SK-N-SH (cell line): ENCODE measurements around the gene PROM1. TPM values are rescaled to one million over a fixed set of nuclear protein-coding genes. Genes with fewer than 3 reads are reported as not detected.

Experiments
- CTCF ChIA-PET: fragments of 300-600, 350-600 bp; formaldehyde crosslinking; extraction: SDS; loops from one replicate; lab custom pipeline; 2021; lab: Yijun Ruan, JAX
- POLR2A ChIA-PET: fragments of 350-600 bp; sonication (Branson Sonifier 250); formaldehyde crosslinking; extraction: SDS; loops from one replicate; lab custom pipeline; 2020; ENCODE audit warnings: antibody characterized with exemption, inconsistent platforms; lab: Yijun Ruan, JAX
- DNase-seq: peaks from one replicate; pipeline ENCODE4 v3.0.0; 2012
- H2AFZ ChIP-seq: fragments of 200-600 bp; sonication (generic); 2 replicates; pipeline ENCODE4 v1.8.1; 2016; ENCODE audit warnings: antibody characterized with exemption, mild to moderate bottlenecking, low read depth
- H3F3A ChIP-seq: fragments of 200-600 bp; sonication (generic); replicated peaks from 2 replicates; pipeline ENCODE3; 2016; ENCODE audit warnings: antibody characterized with exemption, mild to moderate bottlenecking; ENCODE audit not compliant: insufficient read depth
- H3K27ac ChIP-seq, 2 experiments: fragments of 200-500 bp in 1 of 2; fragments of 200-600 bp in 1 of 2; sonication (Bioruptor generic) in 1 of 2; sonication (generic), shearing (Covaris generic) in 1 of 2; 2 replicates each; pipeline versions ENCODE4 v1.5.1 to v1.6.1; 2014 to 2016; ENCODE audit warnings: low read depth in 2 of 2, inconsistent platforms in 1 of 2, low read length in 1 of 2, mild to moderate bottlenecking in 1 of 2, mixed read lengths in 1 of 2
- H3K27me3 ChIP-seq: fragments of 200-600 bp; sonication (generic), shearing (Covaris generic); 2 replicates; pipeline ENCODE4 v1.6.1; 2016; ENCODE audit warnings: mixed run types; ENCODE audit not compliant: insufficient read depth
- H3K36me3 ChIP-seq, 2 experiments: fragments of 200-500 bp in 1 of 2; fragments of 200-600 bp in 1 of 2; sonication (Bioruptor generic) in 1 of 2; sonication (generic) in 1 of 2; replicated peaks in 1 of 2; 2 replicates each; pipeline versions ENCODE3 to v1.5.1; 2014 to 2016; ENCODE audit warnings: low read length in 1 of 2, mild to moderate bottlenecking in 1 of 2; ENCODE audit not compliant: insufficient read depth in 2 of 2, control insufficient read depth in 1 of 2
- H3K4me1 ChIP-seq, 2 experiments: fragments of 200-500 bp in 1 of 2; fragments of 200-600 bp in 1 of 2; sonication (Bioruptor generic) in 1 of 2; sonication (generic), shearing (Covaris generic) in 1 of 2; 2 replicates each; pipeline versions ENCODE4 v1.5.1 to v1.6.1; 2014 to 2016; ENCODE audit warnings: low read depth in 1 of 2, low read length in 1 of 2, mixed run types in 1 of 2; ENCODE audit not compliant: insufficient read depth in 2 of 2, control insufficient read depth in 1 of 2
- H3K4me2 ChIP-seq: fragments of 200-600 bp; sonication (generic), shearing (Covaris generic); 2 replicates; pipeline ENCODE4 v1.6.1; 2017; ENCODE audit warnings: mixed run types
- H3K4me3 ChIP-seq, 2 experiments: fragments of 200-500 bp in 1 of 2; fragments of 200-600 bp in 1 of 2; sonication (Bioruptor generic) in 1 of 2; sonication (generic), shearing (Covaris generic) in 1 of 2; 2 replicates each; pipeline versions ENCODE4 v1.5.1 to v1.8.1; 2014 to 2016; ENCODE audit warnings: low read depth in 2 of 2, inconsistent platforms in 1 of 2, low read length in 1 of 2, mild to moderate bottlenecking in 1 of 2, mixed read lengths in 1 of 2, moderate library complexity in 1 of 2
- H3K79me2 ChIP-seq: fragments of 200-600 bp; sonication (generic); 2 replicates; pipeline ENCODE4 v1.8.1; 2017; ENCODE audit warnings: mild to moderate bottlenecking; ENCODE audit not compliant: insufficient read depth
- H3K9ac ChIP-seq: fragments of 200-600 bp; sonication (generic); 2 replicates; pipeline ENCODE4 v1.6.1; 2017; ENCODE audit warnings: mixed run types
- H3K9me2 ChIP-seq: fragments of 200-600 bp; sonication (generic); 2 replicates; pipeline ENCODE4 v1.6.1; 2017; ENCODE audit warnings: mixed run types
- H3K9me3 ChIP-seq: fragments of 200-600 bp; sonication (generic); 2 replicates; pipeline ENCODE4 v1.6.1; 2017; ENCODE audit warnings: mixed run types, mild to moderate bottlenecking, moderate library complexity
- H4K20me1 ChIP-seq: fragments of 200-600 bp; sonication (generic); 2 replicates; pipeline ENCODE4 v1.6.1; 2017; ENCODE audit warnings: mild to moderate bottlenecking, mixed run types; ENCODE audit not compliant: insufficient read depth
- EP300 ChIP-seq, 2 experiments: IDR thresholded peaks; 2 replicates each; pipeline versions ENCODE4 v1.4.0 to v1.6.1; 2012; ENCODE audit warnings: borderline replicate concordance in 1 of 2, low read depth in 1 of 2, low read length in 1 of 2
- FOXM1 ChIP-seq: IDR thresholded peaks from 2 replicates; pipeline ENCODE4 v1.4.0; 2012; ENCODE audit warnings: low read depth, mild to moderate bottlenecking
- GABPA ChIP-seq: IDR thresholded peaks from 2 replicates; pipeline ENCODE4 v1.4.0; 2012; ENCODE audit warnings: low read depth, mild to moderate bottlenecking
- GATA2 ChIP-seq: sonication (generic); formaldehyde crosslinking; IDR thresholded peaks from 2 replicates; pipeline ENCODE4 v1.5.0; 2020; ENCODE audit warnings: mild to moderate bottlenecking, missing genetic modification reagents
- MEF2A ChIP-seq: IDR thresholded peaks from 2 replicates; pipeline ENCODE4 v1.4.0; 2012; ENCODE audit warnings: low read depth, borderline replicate concordance
- NFIC ChIP-seq: IDR thresholded peaks from 2 replicates; pipeline ENCODE4 v1.4.0; 2012; ENCODE audit warnings: borderline replicate concordance
- POLR2AphosphoS5 ChIP-seq: IDR thresholded peaks from 2 replicates; pipeline ENCODE4 v1.6.1; 2012; ENCODE audit warnings: low read depth, low read length
- RFX5 ChIP-seq: IDR thresholded peaks from 2 replicates; pipeline ENCODE4 v1.6.1; 2012; ENCODE audit warnings: mild to moderate bottlenecking, improper control_type of control experiment, low read length
- RXRA ChIP-seq: IDR thresholded peaks from 2 replicates; pipeline ENCODE4 v1.4.0; 2012; ENCODE audit warnings: low read depth, mild to moderate bottlenecking, borderline replicate concordance
- TCF12 ChIP-seq: IDR thresholded peaks from 2 replicates; pipeline ENCODE4 v1.4.0; 2012
- TEAD4 ChIP-seq: IDR thresholded peaks from 2 replicates; pipeline ENCODE4 v1.4.0; 2012; ENCODE audit warnings: mild to moderate bottlenecking, borderline replicate concordance; ENCODE audit not compliant: insufficient read depth
- WGBS: methylation state at CpG from one replicate; pipeline ENCODE4 v1.1.6; 2017; ENCODE audit warnings: low lambda C conversion rate; 5-methylcytosine and 5-hydroxymethylcytosine counted together
- polyA plus RNA-seq, 3 experiments: library from polyadenylated mRNA; depleted of rRNA; stranded (reverse); fragments of >200 nt; gene quantifications; 2 replicates each; pipeline ENCODE4 v1.2.3, GENCODE V29; 2012
- TF ChIP-seq, protein P1 (sequence below): fragments of 150-350 bp; IDR thresholded peaks from 2 replicates; pipeline ENCODE4 v1.6.1; 2017; ENCODE audit warnings: antibody characterized with exemption, low read length, low read depth, borderline replicate concordance
- TF ChIP-seq, protein P2 (sequence below): IDR thresholded peaks from 2 replicates; pipeline ENCODE4 v1.4.0; 2012; ENCODE audit warnings: low read depth, borderline replicate concordance
- TF ChIP-seq, protein P3 (sequence below): fragments of 200-600 bp; sonication (generic); IDR thresholded peaks from 2 replicates; pipeline ENCODE4 v1.6.1; 2017; ENCODE audit warnings: antibody characterized with exemption, mild to moderate bottlenecking, moderate library complexity

Gene PROM1
- polyA plus RNA-seq, 1 of the 3 experiments (the other 2 are of a cell fraction): not detected

DNA sequence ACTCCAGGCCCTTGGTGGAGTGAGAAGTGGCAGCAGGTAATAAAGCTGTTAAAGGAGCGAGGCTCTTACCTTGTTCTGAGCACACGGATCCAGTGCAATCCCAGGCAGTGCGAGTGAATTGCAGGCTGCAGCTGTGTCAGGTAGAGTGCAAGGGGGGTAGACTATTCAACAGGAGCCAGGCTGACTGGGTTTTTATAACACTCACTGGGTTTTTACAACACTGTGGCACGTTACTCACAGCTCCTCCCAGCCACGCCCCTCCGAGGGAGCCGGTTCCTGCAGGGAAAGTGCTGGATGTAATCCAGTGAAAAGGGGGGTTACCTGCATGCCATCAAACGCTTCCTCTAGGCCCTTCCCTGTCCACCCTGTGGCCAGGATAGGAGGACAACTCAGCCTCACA lies 145.6 kb downstream of the PROM1 start:
- Histone ChIP-seq H3K4me3 (no peak overlapping the region), H4K20me1 (no peaks in the 10 kb centered on the region), H3K79me2 (no peaks in the 10 kb centered on the region), H3K9me3 (no peaks in the 10 kb centered on the region), H3K27ac (no peak overlapping the region), H3K4me1 (no peaks in the 10 kb centered on the region), H3K27me3 (no peaks in the 10 kb centered on the region; the same call in 1 of the 2 replicates), H3K36me3 (no peaks in the 10 kb centered on the region), H2AFZ (no peak overlapping the region), H3K4me2 (no peak overlapping the region), H3K9ac (no peak overlapping the region), H3F3A (no peaks in the 10 kb centered on the region), H3K9me2 (no peaks in the 10 kb centered on the region)
- ChIA-PET CTCF (interaction anchor here (0.7 to 4.4 kb wide), 4 partner anchors 18 to 56 kb away, joined by 3 to 22 read pairs (median 3); no protein-coding TSS in a partner anchor), POLR2A (no interaction called here)
- 54% methylated on average over 5 of the region's 8 CpGs for WGBS
- TF ChIP-seq, protein P1, sequence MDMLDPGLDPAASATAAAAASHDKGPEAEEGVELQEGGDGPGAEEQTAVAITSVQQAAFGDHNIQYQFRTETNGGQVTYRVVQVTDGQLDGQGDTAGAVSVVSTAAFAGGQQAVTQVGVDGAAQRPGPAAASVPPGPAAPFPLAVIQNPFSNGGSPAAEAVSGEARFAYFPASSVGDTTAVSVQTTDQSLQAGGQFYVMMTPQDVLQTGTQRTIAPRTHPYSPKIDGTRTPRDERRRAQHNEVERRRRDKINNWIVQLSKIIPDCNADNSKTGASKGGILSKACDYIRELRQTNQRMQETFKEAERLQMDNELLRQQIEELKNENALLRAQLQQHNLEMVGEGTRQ: no peak
- TF ChIP-seq RFX5 (no peak), NFIC (no peak), RXRA (no peak), GABPA (no peak), GATA2 (no peak), MEF2A (no peak), TCF12 (no peak)
- TF ChIP-seq, protein P2, sequence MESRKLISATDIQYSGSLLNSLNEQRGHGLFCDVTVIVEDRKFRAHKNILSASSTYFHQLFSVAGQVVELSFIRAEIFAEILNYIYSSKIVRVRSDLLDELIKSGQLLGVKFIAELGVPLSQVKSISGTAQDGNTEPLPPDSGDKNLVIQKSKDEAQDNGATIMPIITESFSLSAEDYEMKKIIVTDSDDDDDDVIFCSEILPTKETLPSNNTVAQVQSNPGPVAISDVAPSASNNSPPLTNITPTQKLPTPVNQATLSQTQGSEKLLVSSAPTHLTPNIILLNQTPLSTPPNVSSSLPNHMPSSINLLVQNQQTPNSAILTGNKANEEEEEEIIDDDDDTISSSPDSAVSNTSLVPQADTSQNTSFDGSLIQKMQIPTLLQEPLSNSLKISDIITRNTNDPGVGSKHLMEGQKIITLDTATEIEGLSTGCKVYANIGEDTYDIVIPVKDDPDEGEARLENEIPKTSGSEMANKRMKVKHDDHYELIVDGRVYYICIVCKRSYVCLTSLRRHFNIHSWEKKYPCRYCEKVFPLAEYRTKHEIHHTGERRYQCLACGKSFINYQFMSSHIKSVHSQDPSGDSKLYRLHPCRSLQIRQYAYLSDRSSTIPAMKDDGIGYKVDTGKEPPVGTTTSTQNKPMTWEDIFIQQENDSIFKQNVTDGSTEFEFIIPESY: no peak
- DNase-seq: no peak

DNA sequence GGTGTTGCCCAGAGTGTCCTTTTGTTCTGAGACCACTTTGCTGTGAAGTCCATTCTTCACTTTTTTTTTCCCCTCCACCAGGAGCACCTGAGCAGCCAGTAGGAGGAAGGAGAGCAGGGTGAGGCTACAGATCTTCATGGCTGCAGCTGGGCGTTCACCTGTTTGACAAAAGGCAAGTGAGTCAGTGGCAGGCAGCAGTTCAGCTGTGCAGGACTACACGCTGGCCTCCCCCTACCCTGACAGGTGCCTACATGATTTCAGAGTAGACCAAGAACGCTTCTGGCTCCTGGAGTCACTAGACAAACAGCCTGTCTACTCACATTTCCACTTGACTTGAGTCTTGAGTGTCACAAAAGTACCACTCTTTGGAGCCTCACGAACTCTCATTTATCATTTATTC lies 147.3 kb downstream of the PROM1 start:
- Histone ChIP-seq H3K9me2 (no peaks in the 10 kb centered on the region), H3K4me3 (no peak overlapping the region), H3K36me3 (no peaks in the 10 kb centered on the region), H3K9me3 (no peaks in the 10 kb centered on the region), H3K4me2 (no peak overlapping the region), H3K79me2 (no peaks in the 10 kb centered on the region), H3K9ac (no peak overlapping the region), H3K27ac (no peak overlapping the region), H3F3A (no peaks in the 10 kb centered on the region), H2AFZ (no peak overlapping the region), H4K20me1 (no peaks in the 10 kb centered on the region), H3K27me3 (no peaks in the 10 kb centered on the region; the same call in 1 of the 2 replicates), H3K4me1 (no peaks in the 10 kb centered on the region)
- DNase-seq: no peak
- TF ChIP-seq, protein P3, sequence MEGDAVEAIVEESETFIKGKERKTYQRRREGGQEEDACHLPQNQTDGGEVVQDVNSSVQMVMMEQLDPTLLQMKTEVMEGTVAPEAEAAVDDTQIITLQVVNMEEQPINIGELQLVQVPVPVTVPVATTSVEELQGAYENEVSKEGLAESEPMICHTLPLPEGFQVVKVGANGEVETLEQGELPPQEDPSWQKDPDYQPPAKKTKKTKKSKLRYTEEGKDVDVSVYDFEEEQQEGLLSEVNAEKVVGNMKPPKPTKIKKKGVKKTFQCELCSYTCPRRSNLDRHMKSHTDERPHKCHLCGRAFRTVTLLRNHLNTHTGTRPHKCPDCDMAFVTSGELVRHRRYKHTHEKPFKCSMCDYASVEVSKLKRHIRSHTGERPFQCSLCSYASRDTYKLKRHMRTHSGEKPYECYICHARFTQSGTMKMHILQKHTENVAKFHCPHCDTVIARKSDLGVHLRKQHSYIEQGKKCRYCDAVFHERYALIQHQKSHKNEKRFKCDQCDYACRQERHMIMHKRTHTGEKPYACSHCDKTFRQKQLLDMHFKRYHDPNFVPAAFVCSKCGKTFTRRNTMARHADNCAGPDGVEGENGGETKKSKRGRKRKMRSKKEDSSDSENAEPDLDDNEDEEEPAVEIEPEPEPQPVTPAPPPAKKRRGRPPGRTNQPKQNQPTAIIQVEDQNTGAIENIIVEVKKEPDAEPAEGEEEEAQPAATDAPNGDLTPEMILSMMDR: no peak
- no peak for TF ChIP-seq FOXM1
- no peak for TF ChIP-seq EP300 (IDR thresholded peaks at IDR 0.05; ENCODE audit: borderline replicate concordance in 1 of 2, low read depth in 1 of 2, low read length in 1 of 2)
- no peak for TF ChIP-seq POLR2AphosphoS5
- TF ChIP-seq, protein P1: no peak
- TF ChIP-seq TEAD4: no peak
- CTCF ChIA-PET: interaction anchor here (1.7 to 4.4 kb wide), 3 partner anchors 19 to 65 kb away, joined by 6 to 22 read pairs (median 7); no protein-coding TSS in a partner anchor
- POLR2A ChIA-PET: no interaction called here
- WGBS: 48% methylated on average over 3 of the region's 4 CpGs
